Bone marrow (tissue), 2 donors: Measurements from ENCODE around the gene LRRFIP1.
A peak's percentile ranks its signal among the peaks of the same experiment; 100 is the strongest.
"Not testable (repeated sequence)": the region's sequence is repeated elsewhere in the genome, so short reads cannot be mapped to it uniquely, and the experiment has no call there.

Experiments used
- DNase-seq, 2 donors: peaks; one replicate each; lab custom pipeline; 2025; lab: John Stamatoyannopoulos, UW

LRRFIP1 gene

GRCh38 chr2:237661799-237662328, 34.5 kb downstream of the LRRFIP1 start:
- DNase-seq = no peak

- peak; percentile 24 to 56 for DNase-seq
Measured at GRCh38 chr2:237662671-237663093, 35.3 kb downstream of the LRRFIP1 start.

- DNase-seq = no peak
Measured at GRCh38 chr2:237663517-237664110, 36.2 kb downstream of the LRRFIP1 start.

GRCh38 chr2:237664151-237664550, 36.8 kb downstream of the LRRFIP1 start:
- DNase-seq = no peak

- no peak for DNase-seq
Measured at GRCh38 chr2:237665713-237666143, 38.3 kb downstream of the LRRFIP1 start.

GRCh38 chr2:237666606-237667005, 39.2 kb downstream of the LRRFIP1 start:
- no peak for DNase-seq

- DNase-seq = not testable (repeated sequence)
Measured at GRCh38 chr2:237667050-237667576, 39.7 kb downstream of the LRRFIP1 start.

GRCh38 chr2:237667893-237668292, 40.5 kb downstream of the LRRFIP1 start:
- DNase-seq = no peak

- no peak for DNase-seq
Measured at GRCh38 chr2:237668440-237668839, 41.1 kb downstream of the LRRFIP1 start.

- DNase-seq = no peak
Measured at GRCh38 chr2:237669283-237669627, 41.9 kb downstream of the LRRFIP1 start.

GRCh38 chr2:237669628-237670392, 42.4 kb downstream of the LRRFIP1 start:
- no peak for DNase-seq

GRCh38 chr2:237670641-237671040, 43.3 kb downstream of the LRRFIP1 start:
- no peak for DNase-seq

- no peak for DNase-seq
Measured at GRCh38 chr2:237671466-237672138, 44.2 kb downstream of the LRRFIP1 start.

GRCh38 chr2:237672731-237673129, 45.3 kb downstream of the LRRFIP1 start:
- DNase-seq = no peak

GRCh38 chr2:237673130-237674001, 46.0 kb downstream of the LRRFIP1 start:
- peak; percentile 80 to 91 for DNase-seq

- DNase-seq = peak; percentile 61 to 95
Measured at GRCh38 chr2:237674731-237675276, 47.4 kb downstream of the LRRFIP1 start.

GRCh38 chr2:237675316-237675715, 47.9 kb downstream of the LRRFIP1 start:
- DNase-seq = no peak

- no peak for DNase-seq
Measured at GRCh38 chr2:237680702-237681478, 53.5 kb downstream of the LRRFIP1 start.

GRCh38 chr2:237682151-237682550, 54.8 kb downstream of the LRRFIP1 start:
- no peak for DNase-seq

GRCh38 chr2:237682856-237683670, 55.7 kb downstream of the LRRFIP1 start:
- DNase-seq = no peak
